Activated naive CD4-positive, alpha-beta T cell treated with anti-CD3 and anti-CD28 coated beads, Interleukin-2, amount 50 U/mL, for 72 hours (primary cell): ENCODE data around the gene SCYL1. TPM values are rescaled to one million over a fixed set of nuclear protein-coding genes. Genes with fewer than 3 reads are reported as not detected.

Source experiments
- ATAC-seq, 2 donors: fragments of 150-1000 bp; cut with Tn5 transposase; 2 replicates each; pipeline ENCODE4 v1.10.0; 2021; ENCODE audit warnings: mild to moderate bottlenecking in 2 of 2, moderate library complexity in 2 of 2
- DNase-seq, 2 donors: peaks; one replicate each; pipeline ENCODE4 v3.0.0; 2021 to 2022; ENCODE audit warnings: low spot score in 2 of 2
- H3K27ac Mint-ChIP-seq, 2 donors: one replicate each; pipeline ENCODE4 v1.8.0; 2022; ENCODE audit warnings: mild to moderate bottlenecking in 2 of 2, mixed read lengths in 2 of 2
- H3K36me3 Mint-ChIP-seq, 2 donors: one replicate each; pipeline ENCODE4 v1.8.0; 2022; ENCODE audit warnings: mixed read lengths in 2 of 2
- H3K9me3 Mint-ChIP-seq, 2 donors: one replicate each; pipeline ENCODE4 v1.8.0; 2022; ENCODE audit warnings: mixed read lengths in 2 of 2
- total RNA-seq, 2 donors: library from RNA; stranded (reverse); gene quantifications; one replicate each; pipeline ENCODE4 v1.2.3, GENCODE V29; 2022

The SCYL1 gene
- total RNA-seq, 2 donors from 2014 or later: 74.3 to 93.2 TPM

- Mint-ChIP-seq H3K27ac (peak overlapping the region; percentile 11 to 82), H3K36me3 (peaks cover 0 to 22% of the 10 kb centered on the region in 2 donors), H3K9me3 (no peaks in the 10 kb centered on the region)
- ATAC-seq: no peak
- peak in 1 of 2 donors; percentile 52 for DNase-seq
These were observed 29.4 kb downstream of the SCYL1 start for GRCh38 chr11:65554057-65554818.

GRCh38 chr11:65554842-65555430 is 30.1 kb downstream of the SCYL1 start:
- Mint-ChIP-seq H3K27ac (peak overlapping the region; percentile 82 to 94), H3K36me3 (peaks cover 0 to 16% of the 10 kb centered on the region in 2 donors), H3K9me3 (no peaks in the 10 kb centered on the region)
- no peak for ATAC-seq
- no peak for DNase-seq

- peak in 1 of 2 donors; percentile 77 for DNase-seq
- Mint-ChIP-seq H3K27ac (peak overlapping the region; percentile 81 to 82), H3K9me3 (no peaks in the 10 kb centered on the region), H3K36me3 (peaks cover 0 to 12% of the 10 kb centered on the region in 2 donors)
- ATAC-seq: peak in 1 of 2 donors; percentile 55
These were observed 30.9 kb downstream of the SCYL1 start for GRCh38 chr11:65555693-65556231.

GRCh38 chr11:65556470-65557279 is 31.8 kb downstream of the SCYL1 start:
- no peak for ATAC-seq

GRCh38 chr11:65557280-65558001 is 32.6 kb downstream of the SCYL1 start:
- no peak for ATAC-seq

More at GRCh38 chr11:65556470-65557279, 31.8 kb downstream of the SCYL1 start:
- H3K27ac Mint-ChIP-seq: peak overlapping the region; percentile 82 to 95
- no peaks in the 10 kb centered on the region for H3K9me3 Mint-ChIP-seq
- DNase-seq: no peak
- peaks cover 0 to 3% of the 10 kb centered on the region in 2 donors for H3K36me3 Mint-ChIP-seq

GRCh38 chr11:65558002-65558929 is 33.4 kb downstream of the SCYL1 start, which contains the start of gene LTBP3:
LTBP3 (minus strand) TSS chr11:65558359; CDS start chr11:65557959, 400 bp downstream.
- peak within 1 kb of the TSS; percentile 82 to 95 for H3K27ac Mint-ChIP-seq
- peak; percentile 30 to 41 for ATAC-seq
- no peaks in the 10 kb centered on the region for H3K9me3 Mint-ChIP-seq
- H3K36me3 Mint-ChIP-seq: no peaks in the 10 kb centered on the region
- DNase-seq: no peak

More at GRCh38 chr11:65557280-65558001, 32.6 kb downstream of the SCYL1 start:
- H3K27ac Mint-ChIP-seq: peak overlapping the region; percentile 82 to 95
- H3K9me3 Mint-ChIP-seq: no peaks in the 10 kb centered on the region
- H3K36me3 Mint-ChIP-seq: no peaks in the 10 kb centered on the region
- peak in 1 of 2 donors; percentile 44 for DNase-seq

GRCh38 chr11:65558930-65559509 is 34.1 kb downstream of the SCYL1 start:
- no peaks in the 10 kb centered on the region for H3K36me3 Mint-ChIP-seq
- DNase-seq (no peak), ATAC-seq (no peak)
- no peaks in the 10 kb centered on the region for H3K9me3 Mint-ChIP-seq
- H3K27ac Mint-ChIP-seq: no peak overlapping the region

- Mint-ChIP-seq H3K36me3 (no peaks in the 10 kb centered on the region), H3K9me3 (no peaks in the 10 kb centered on the region), H3K27ac (no peak overlapping the region)
- ATAC-seq: peak; percentile 62 to 80
- no peak for DNase-seq
These were observed 34.7 kb downstream of the SCYL1 start for GRCh38 chr11:65559535-65559934.

GRCh38 chr11:65559951-65560537 is 35.2 kb downstream of the SCYL1 start:
- H3K36me3 Mint-ChIP-seq: no peaks in the 10 kb centered on the region
- ATAC-seq: peak; percentile 8 to 11
- no peaks in the 10 kb centered on the region for H3K9me3 Mint-ChIP-seq
- H3K27ac Mint-ChIP-seq: peak overlapping the region in 1 of 2 donors; percentile 38
- no peak for DNase-seq

- H3K27ac Mint-ChIP-seq: peak overlapping the region in 1 of 2 donors; percentile 38
- ATAC-seq (no peak), DNase-seq (no peak)
- H3K9me3 Mint-ChIP-seq: no peaks in the 10 kb centered on the region
- no peaks in the 10 kb centered on the region for H3K36me3 Mint-ChIP-seq
These were observed 35.9 kb downstream of the SCYL1 start for GRCh38 chr11:65560555-65561418.

- Mint-ChIP-seq H3K36me3 (no peaks in the 10 kb centered on the region), H3K27ac (no peak overlapping the region), H3K9me3 (no peaks in the 10 kb centered on the region)
- DNase-seq (no peak), ATAC-seq (no peak)
These were observed 37.1 kb downstream of the SCYL1 start for GRCh38 chr11:65562020-65562419.

GRCh38 chr11:65562788-65563187 is 37.9 kb downstream of the SCYL1 start:
- DNase-seq: no peak
- Mint-ChIP-seq H3K27ac (peak overlapping the region in 1 of 2 donors; percentile 16), H3K36me3 (no peaks in the 10 kb centered on the region), H3K9me3 (no peaks in the 10 kb centered on the region)
- no peak for ATAC-seq

GRCh38 chr11:65563601-65564000 is 38.7 kb downstream of the SCYL1 start:
- Mint-ChIP-seq H3K9me3 (no peaks in the 10 kb centered on the region), H3K27ac (peak overlapping the region in 1 of 2 donors; percentile 16), H3K36me3 (no peaks in the 10 kb centered on the region)
- DNase-seq (no peak), ATAC-seq (no peak)
